ENCODE measurements around the gene LRRC47. TPM values are rescaled to one million over a fixed set of nuclear protein-coding genes. Genes with fewer than 3 reads are reported as not detected.

Gene LRRC47
- polyA plus RNA-seq, 1 donor from 2014 or later: 59.2 TPM

GRCh38 chr1:3779265-3779911 is 16.9 kb downstream of the LRRC47 start:
- Histone ChIP-seq H3K27ac (ENCODE audit: low read length) (no peak overlapping the region), H3F3A (ENCODE audit: insufficient read depth, low read length, poor library complexity, severe bottlenecking) (no peaks in the 10 kb centered on the region), H3K4me3 (ENCODE audit: low read length) (no peak overlapping the region), H3K4me2 (ENCODE audit: low read length) (no peak overlapping the region), H4K20me1 (ENCODE audit: insufficient read depth) (no peaks in the 10 kb centered on the region), H3K79me2 (replicated peaks; ENCODE audit: insufficient read depth, low read length) (no peaks in the 10 kb centered on the region), H2AFZ (ENCODE audit: low read depth, low read length) (no peak overlapping the region), H3K9ac (ENCODE audit: low read length) (no peak overlapping the region), H3K27me3 (ENCODE audit: insufficient read depth, low read depth, low read length) (no peaks in the 10 kb centered on the region), H3K9me2 (ENCODE audit: insufficient read depth, low read length) (no peaks in the 10 kb centered on the region), H3K36me3 (ENCODE audit: insufficient read depth, low read length) (no peaks in the 10 kb centered on the region), H3K9me3 (ENCODE audit: low read length) (no peaks in the 10 kb centered on the region)
- no peak for TF ChIP-seq SMC3 (conservative IDR thresholded peaks at IDR 0.05; ENCODE audit: poor library complexity)
- no peak for TF ChIP-seq CTCF (IDR thresholded peaks at IDR 0.05; ENCODE audit: poor library complexity, severe bottlenecking)
- TF ChIP-seq, protein P1, sequence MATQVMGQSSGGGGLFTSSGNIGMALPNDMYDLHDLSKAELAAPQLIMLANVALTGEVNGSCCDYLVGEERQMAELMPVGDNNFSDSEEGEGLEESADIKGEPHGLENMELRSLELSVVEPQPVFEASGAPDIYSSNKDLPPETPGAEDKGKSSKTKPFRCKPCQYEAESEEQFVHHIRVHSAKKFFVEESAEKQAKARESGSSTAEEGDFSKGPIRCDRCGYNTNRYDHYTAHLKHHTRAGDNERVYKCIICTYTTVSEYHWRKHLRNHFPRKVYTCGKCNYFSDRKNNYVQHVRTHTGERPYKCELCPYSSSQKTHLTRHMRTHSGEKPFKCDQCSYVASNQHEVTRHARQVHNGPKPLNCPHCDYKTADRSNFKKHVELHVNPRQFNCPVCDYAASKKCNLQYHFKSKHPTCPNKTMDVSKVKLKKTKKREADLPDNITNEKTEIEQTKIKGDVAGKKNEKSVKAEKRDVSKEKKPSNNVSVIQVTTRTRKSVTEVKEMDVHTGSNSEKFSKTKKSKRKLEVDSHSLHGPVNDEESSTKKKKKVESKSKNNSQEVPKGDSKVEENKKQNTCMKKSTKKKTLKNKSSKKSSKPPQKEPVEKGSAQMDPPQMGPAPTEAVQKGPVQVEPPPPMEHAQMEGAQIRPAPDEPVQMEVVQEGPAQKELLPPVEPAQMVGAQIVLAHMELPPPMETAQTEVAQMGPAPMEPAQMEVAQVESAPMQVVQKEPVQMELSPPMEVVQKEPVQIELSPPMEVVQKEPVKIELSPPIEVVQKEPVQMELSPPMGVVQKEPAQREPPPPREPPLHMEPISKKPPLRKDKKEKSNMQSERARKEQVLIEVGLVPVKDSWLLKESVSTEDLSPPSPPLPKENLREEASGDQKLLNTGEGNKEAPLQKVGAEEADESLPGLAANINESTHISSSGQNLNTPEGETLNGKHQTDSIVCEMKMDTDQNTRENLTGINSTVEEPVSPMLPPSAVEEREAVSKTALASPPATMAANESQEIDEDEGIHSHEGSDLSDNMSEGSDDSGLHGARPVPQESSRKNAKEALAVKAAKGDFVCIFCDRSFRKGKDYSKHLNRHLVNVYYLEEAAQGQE (IDR thresholded peaks at IDR 0.05; ENCODE audit: borderline replicate concordance): no peak
- no peak for TF ChIP-seq TAF1 (IDR thresholded peaks at IDR 0.05; ENCODE audit: low read depth)
- no peak for TF ChIP-seq RAD21 (conservative IDR thresholded peaks at IDR 0.05)
- TF ChIP-seq MXI1 (conservative IDR thresholded peaks at IDR 0.05; ENCODE audit: poor library complexity, severe bottlenecking): no peak
- TF ChIP-seq POLR2AphosphoS5 (IDR thresholded peaks at IDR 0.05): no peak
- no peak for TF ChIP-seq EP300 (conservative IDR thresholded peaks at IDR 0.05; ENCODE audit: poor library complexity, severe bottlenecking)
- no peak for TF ChIP-seq EZH2 (IDR thresholded peaks at IDR 0.05; ENCODE audit: borderline replicate concordance, insufficient read depth, low read length, poor library complexity, severe bottlenecking)

GRCh38 chr1:3778590-3779264 is 17.6 kb downstream of the LRRC47 start:
- no peaks in the 10 kb centered on the region for H3F3A ChIP-seq (ENCODE audit: insufficient read depth, low read length, poor library complexity, severe bottlenecking)
- no peaks in the 10 kb centered on the region for H3K9me2 ChIP-seq (ENCODE audit: insufficient read depth, low read length)
- no peak overlapping the region for H3K4me2 ChIP-seq (ENCODE audit: low read length)
- no peak overlapping the region for H3K27ac ChIP-seq (ENCODE audit: low read length)
- H3K27me3 ChIP-seq (ENCODE audit: insufficient read depth, low read depth, low read length): no peaks in the 10 kb centered on the region
- no peak overlapping the region for H3K4me3 ChIP-seq (ENCODE audit: low read length)
- H3K79me2 ChIP-seq (replicated peaks; ENCODE audit: insufficient read depth, low read length): no peaks in the 10 kb centered on the region
- H3K9ac ChIP-seq (ENCODE audit: low read length): no peak overlapping the region
- no peaks in the 10 kb centered on the region for H3K36me3 ChIP-seq (ENCODE audit: insufficient read depth, low read length)
- no peaks in the 10 kb centered on the region for H4K20me1 ChIP-seq (ENCODE audit: insufficient read depth)
- H3K9me3 ChIP-seq (ENCODE audit: low read length): no peaks in the 10 kb centered on the region
- no peak overlapping the region for H2AFZ ChIP-seq (ENCODE audit: low read depth, low read length)
- no peak for TF ChIP-seq SMC3 (conservative IDR thresholded peaks at IDR 0.05; ENCODE audit: poor library complexity)
- TF ChIP-seq EP300 (conservative IDR thresholded peaks at IDR 0.05; ENCODE audit: poor library complexity, severe bottlenecking): no peak
- TF ChIP-seq MXI1 (conservative IDR thresholded peaks at IDR 0.05; ENCODE audit: poor library complexity, severe bottlenecking): no peak
- no peak for TF ChIP-seq RAD21 (conservative IDR thresholded peaks at IDR 0.05)
- TF ChIP-seq CTCF (IDR thresholded peaks at IDR 0.05; ENCODE audit: poor library complexity, severe bottlenecking): no peak
- TF ChIP-seq POLR2AphosphoS5 (IDR thresholded peaks at IDR 0.05): no peak
- TF ChIP-seq, protein P1 (IDR thresholded peaks at IDR 0.05; ENCODE audit: borderline replicate concordance): no peak
- no peak for TF ChIP-seq TAF1 (IDR thresholded peaks at IDR 0.05; ENCODE audit: low read depth)

Measured in neural cell (in vitro differentiated cells).